ENCODE results near the gene MOB2.

- TF ChIP-seq EZH2phosphoT487 (IDR thresholded peaks at IDR 0.05; ENCODE audit: borderline replicate concordance): no peak
- TF ChIP-seq, protein P1, sequence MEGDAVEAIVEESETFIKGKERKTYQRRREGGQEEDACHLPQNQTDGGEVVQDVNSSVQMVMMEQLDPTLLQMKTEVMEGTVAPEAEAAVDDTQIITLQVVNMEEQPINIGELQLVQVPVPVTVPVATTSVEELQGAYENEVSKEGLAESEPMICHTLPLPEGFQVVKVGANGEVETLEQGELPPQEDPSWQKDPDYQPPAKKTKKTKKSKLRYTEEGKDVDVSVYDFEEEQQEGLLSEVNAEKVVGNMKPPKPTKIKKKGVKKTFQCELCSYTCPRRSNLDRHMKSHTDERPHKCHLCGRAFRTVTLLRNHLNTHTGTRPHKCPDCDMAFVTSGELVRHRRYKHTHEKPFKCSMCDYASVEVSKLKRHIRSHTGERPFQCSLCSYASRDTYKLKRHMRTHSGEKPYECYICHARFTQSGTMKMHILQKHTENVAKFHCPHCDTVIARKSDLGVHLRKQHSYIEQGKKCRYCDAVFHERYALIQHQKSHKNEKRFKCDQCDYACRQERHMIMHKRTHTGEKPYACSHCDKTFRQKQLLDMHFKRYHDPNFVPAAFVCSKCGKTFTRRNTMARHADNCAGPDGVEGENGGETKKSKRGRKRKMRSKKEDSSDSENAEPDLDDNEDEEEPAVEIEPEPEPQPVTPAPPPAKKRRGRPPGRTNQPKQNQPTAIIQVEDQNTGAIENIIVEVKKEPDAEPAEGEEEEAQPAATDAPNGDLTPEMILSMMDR (conservative IDR thresholded peaks at IDR 0.05; ENCODE audit: low read length): no peak
These were observed 26.7 kb downstream of the MOB2 start for GRCh38 chr11:1459764-1460395.
